ENCODE results near the gene CD40. TPM values are rescaled to one million over a fixed set of nuclear protein-coding genes. Genes with fewer than 3 reads are reported as not detected.

CD40 gene
- polyA plus RNA-seq, 1 of the 3 experiments (the other 2 are of a cell fraction), result not detected

- Histone ChIP-seq H3K4me3 (ENCODE audit: low read depth in 2 of 2, low read length in 1 of 2) (no peak overlapping the region), H3K9ac (no peak overlapping the region), H3K4me1 (ENCODE audit: control insufficient read depth in 1 of 2, insufficient read depth in 2 of 2, low read depth in 1 of 2, low read length in 1 of 2) (peaks cover 4 to 14% of the 10 kb centered on the region in 2 experiments; a peak in 3 of 4 replicates), H3F3A (replicated peaks; ENCODE audit: insufficient read depth) (no peaks in the 10 kb centered on the region), H3K9me3 (no peaks in the 10 kb centered on the region), H3K4me2 (no peak overlapping the region), H3K79me2 (ENCODE audit: insufficient read depth) (peaks cover 100% of the 10 kb centered on the region), H3K27ac (ENCODE audit: low read depth in 2 of 2, low read length in 1 of 2) (no peak overlapping the region), H2AFZ (ENCODE audit: low read depth) (no peak overlapping the region), H4K20me1 (ENCODE audit: insufficient read depth) (peaks cover 100% of the 10 kb centered on the region), H3K36me3 (replicated peaks in 1 of 2; ENCODE audit: control insufficient read depth in 1 of 2, insufficient read depth in 2 of 2, low read length in 1 of 2) (peaks cover 11 to 18% of the 10 kb centered on the region in 2 experiments), H3K9me2 (no peaks in the 10 kb centered on the region), H3K27me3 (ENCODE audit: insufficient read depth) (no peaks in the 10 kb centered on the region)
- no peak for DNase-seq
- no peak for TF ChIP-seq SMC3 (IDR thresholded peaks at IDR 0.05; ENCODE audit: low read depth, low read length)
- no peak for TF ChIP-seq TEAD4 (IDR thresholded peaks at IDR 0.05; ENCODE audit: borderline replicate concordance, insufficient read depth)
- no peak for TF ChIP-seq YY1 (IDR thresholded peaks at IDR 0.05; ENCODE audit: low read depth)
- TF ChIP-seq RCOR1 (IDR thresholded peaks at IDR 0.05; ENCODE audit: low read length), result no peak
- no peak for TF ChIP-seq POLR2AphosphoS5 (IDR thresholded peaks at IDR 0.05; ENCODE audit: low read depth, low read length)
- no peak for TF ChIP-seq ZBTB33 (IDR thresholded peaks at IDR 0.05; ENCODE audit: borderline replicate concordance, low read depth)
- no peak for TF ChIP-seq TAF1 (IDR thresholded peaks at IDR 0.05; ENCODE audit: borderline replicate concordance, low read depth, low read length)
- no peak for TF ChIP-seq CTCF (IDR thresholded peaks at IDR 0.05)
- TF ChIP-seq ELF1 (IDR thresholded peaks at IDR 0.05), result no peak
- no peak for TF ChIP-seq RXRA (IDR thresholded peaks at IDR 0.05; ENCODE audit: borderline replicate concordance, low read depth)
- no peak for TF ChIP-seq FOSL2 (IDR thresholded peaks at IDR 0.05; ENCODE audit: borderline replicate concordance, low read depth)
- TF ChIP-seq PBX3 (IDR thresholded peaks at IDR 0.05), result no peak
- no peak for TF ChIP-seq NRF1 (IDR thresholded peaks at IDR 0.05; ENCODE audit: low read depth, low read length)
- TF ChIP-seq REST (IDR thresholded peaks at IDR 0.05; ENCODE audit: low read depth, low read length), result no peak
- TF ChIP-seq RFX5 (IDR thresholded peaks at IDR 0.05; ENCODE audit: low read length), result no peak
- POLR2A ChIA-PET, result no interaction called here
- CTCF ChIA-PET, result interaction anchor here (1.3 to 1.7 kb wide), 3 partner anchors 45 to 96 kb away, joined by 6 to 8 read pairs (median 6); no protein-coding TSS in a partner anchor
- WGBS (ENCODE audit: low lambda C conversion rate), result 90% methylated on average over 1 of the region's 1 CpG
These were observed 34.5 kb upstream of the CD40 start for GRCh38 chr20:46083531-46084061.
